GM13976 (cell line): ENCODE results near the gene OR10A3.
A peak's percentile ranks its signal among the peaks of the same experiment; 100 is the strongest.

Source experiments
- DNase-seq: peaks from one replicate; pipeline ENCODE4 v3.0.0; 2012; ENCODE audit warnings: low spot score
- in situ Hi-C: fragments of 300-500 bp; cut with MboI; formaldehyde crosslinking; loops from one replicate; pipeline ENCODE4 v1.12.0; 2022; ENCODE audit warnings: low sequenced_read_pairs, mixed read lengths, inconsistent platforms; ENCODE audit not compliant: unreplicated experiment
- TF ChIP-seq, protein P1 (sequence below): IDR thresholded peaks from 2 replicates; pipeline ENCODE4 v1.5.1; 2012; ENCODE audit warnings: borderline replicate concordance, mild to moderate bottlenecking; ENCODE audit not compliant: insufficient read depth; ENCODE audit errors: extremely low read depth, missing control alignments, control extremely low read depth

OR10A3 gene

GRCh38 chr11:7890417-7891172, 50.9 kb downstream of the OR10A3 start:
- TF ChIP-seq, protein P1, sequence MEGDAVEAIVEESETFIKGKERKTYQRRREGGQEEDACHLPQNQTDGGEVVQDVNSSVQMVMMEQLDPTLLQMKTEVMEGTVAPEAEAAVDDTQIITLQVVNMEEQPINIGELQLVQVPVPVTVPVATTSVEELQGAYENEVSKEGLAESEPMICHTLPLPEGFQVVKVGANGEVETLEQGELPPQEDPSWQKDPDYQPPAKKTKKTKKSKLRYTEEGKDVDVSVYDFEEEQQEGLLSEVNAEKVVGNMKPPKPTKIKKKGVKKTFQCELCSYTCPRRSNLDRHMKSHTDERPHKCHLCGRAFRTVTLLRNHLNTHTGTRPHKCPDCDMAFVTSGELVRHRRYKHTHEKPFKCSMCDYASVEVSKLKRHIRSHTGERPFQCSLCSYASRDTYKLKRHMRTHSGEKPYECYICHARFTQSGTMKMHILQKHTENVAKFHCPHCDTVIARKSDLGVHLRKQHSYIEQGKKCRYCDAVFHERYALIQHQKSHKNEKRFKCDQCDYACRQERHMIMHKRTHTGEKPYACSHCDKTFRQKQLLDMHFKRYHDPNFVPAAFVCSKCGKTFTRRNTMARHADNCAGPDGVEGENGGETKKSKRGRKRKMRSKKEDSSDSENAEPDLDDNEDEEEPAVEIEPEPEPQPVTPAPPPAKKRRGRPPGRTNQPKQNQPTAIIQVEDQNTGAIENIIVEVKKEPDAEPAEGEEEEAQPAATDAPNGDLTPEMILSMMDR: no peak
- DNase-seq: no peak
- in situ Hi-C loops: loop anchor here (10.0 kb wide), 1 partner anchor 94 kb away; the partner anchor contains the start of gene EIF3F

GRCh38 chr11:7889985-7890384, 51.5 kb downstream of the OR10A3 start:
- in situ Hi-C loops: loop anchor here (10.0 kb wide), 1 partner anchor 95 kb away; the partner anchor contains the start of gene EIF3F
- TF ChIP-seq, protein P1: no peak

More at GRCh38 chr11:7889985-7890384, 51.5 kb downstream of the OR10A3 start:
- DNase-seq: peak; percentile 24
